Activated CD4-positive, alpha-beta T cell treated with anti-CD3 and anti-CD28 coated beads for 36 hours (primary cell): ENCODE data around the gene TRIM74. TPM values are rescaled to one million over a fixed set of nuclear protein-coding genes. Genes with fewer than 3 reads are reported as not detected.
"Not testable (repeated sequence)": the region's sequence is repeated elsewhere in the genome, so short reads cannot be mapped to it uniquely, and the experiment has no call there.

Experiments used
- ATAC-seq: fragments of 200-7000 bp; cut with Tn5 transposase; one replicate; pipeline ENCODE4 v1.10.0; 2021; ENCODE audit warnings: mild to moderate bottlenecking, moderate library complexity
- CTCF ChIA-PET: fragments of 350-600 bp; sonication (Branson Sonifier 250); formaldehyde crosslinking; loops from one replicate; lab custom pipeline; 2021; ENCODE audit warnings: antibody characterized with exemption; lab: Charles Lee
- POLR2A ChIA-PET: fragments of 350-600 bp; sonication (Branson Sonifier 250); formaldehyde crosslinking; loops from one replicate; lab custom pipeline; 2021; ENCODE audit warnings: antibody characterized with exemption, inconsistent platforms; lab: Charles Lee
- DNase-seq: peaks from one replicate; pipeline ENCODE4 v3.0.0-alpha.2; 2020
- H3K27ac Mint-ChIP-seq: one replicate; pipeline ENCODE4 v1.8.0; 2021; ENCODE audit warnings: mixed read lengths
- H3K27me3 Mint-ChIP-seq: one replicate; pipeline ENCODE4 v1.8.0; 2021; ENCODE audit warnings: mixed read lengths
- H3K36me3 Mint-ChIP-seq: one replicate; pipeline ENCODE4 v1.8.0; 2021; ENCODE audit warnings: low read depth, mixed read lengths
- H3K4me1 Mint-ChIP-seq: one replicate; pipeline ENCODE4 v1.8.0; 2021; ENCODE audit warnings: mixed read lengths
- H3K4me3 Mint-ChIP-seq: one replicate; pipeline ENCODE4 v1.8.0; 2021; ENCODE audit warnings: mild to moderate bottlenecking, moderate library complexity, mixed read lengths
- H3K9me3 Mint-ChIP-seq: one replicate; pipeline ENCODE4 v1.8.0; 2021; ENCODE audit warnings: low read depth, mixed read lengths
- intact Hi-C, 2 experiments: fragments of 100-400 bp; cut with DNase I in 1 of 2; cut with micrococcal nuclease in 1 of 2; formaldehyde crosslinking; loops; one replicate each; pipeline versions ENCODE4 v1.14.2 to v1.15.1; 2022 to 2024; cut with DNase I, micrococcal nuclease
- total RNA-seq, 2 experiments: library from RNA; stranded (reverse); gene quantifications; one replicate each; pipeline ENCODE4 v1.2.3, GENCODE V29; 2021

Gene TRIM74
- total RNA-seq, 2 experiments from 2014 or later, result 0.40 to 0.66 TPM

DNA sequence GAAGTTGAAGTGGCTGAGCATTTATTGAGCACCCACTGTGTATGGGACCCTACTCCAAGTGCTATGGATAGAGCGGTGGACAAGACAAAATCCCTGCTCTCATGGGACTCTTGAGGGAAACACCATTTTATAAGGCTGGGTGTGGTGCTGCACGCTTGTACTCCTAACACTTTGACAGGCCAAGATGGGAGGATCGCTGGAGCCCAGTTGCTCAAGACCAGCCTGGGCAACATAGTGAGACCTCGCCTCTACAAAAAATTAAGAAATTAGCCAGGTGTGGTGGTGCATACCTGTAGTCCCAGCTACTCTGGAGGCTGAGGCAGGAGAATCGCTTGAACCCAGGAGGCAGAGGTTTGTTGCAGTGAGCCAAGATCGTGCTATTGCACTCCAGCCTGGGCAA is 41.5 kb downstream of the TRIM74 start:
- H3K9me3 Mint-ChIP-seq, H3K27me3 Mint-ChIP-seq, DNase-seq, ATAC-seq, H3K27ac Mint-ChIP-seq, H3K4me3 Mint-ChIP-seq, POLR2A ChIA-PET: not testable (repeated sequence)
- Mint-ChIP-seq H3K4me1 (peaks cover 24% of the 10 kb centered on the region), H3K36me3 (peaks cover 58% of the 10 kb centered on the region)
- CTCF ChIA-PET, result interaction anchor here (2.0 kb wide), 1 partner anchor 13 kb away, joined by 9 read pairs; no protein-coding TSS in a partner anchor
- intact Hi-C loops, result loop anchor here in 1 of 2 experiments (5.0 kb wide), 1 partner anchor 800 kb away; no protein-coding TSS in a partner anchor

DNA sequence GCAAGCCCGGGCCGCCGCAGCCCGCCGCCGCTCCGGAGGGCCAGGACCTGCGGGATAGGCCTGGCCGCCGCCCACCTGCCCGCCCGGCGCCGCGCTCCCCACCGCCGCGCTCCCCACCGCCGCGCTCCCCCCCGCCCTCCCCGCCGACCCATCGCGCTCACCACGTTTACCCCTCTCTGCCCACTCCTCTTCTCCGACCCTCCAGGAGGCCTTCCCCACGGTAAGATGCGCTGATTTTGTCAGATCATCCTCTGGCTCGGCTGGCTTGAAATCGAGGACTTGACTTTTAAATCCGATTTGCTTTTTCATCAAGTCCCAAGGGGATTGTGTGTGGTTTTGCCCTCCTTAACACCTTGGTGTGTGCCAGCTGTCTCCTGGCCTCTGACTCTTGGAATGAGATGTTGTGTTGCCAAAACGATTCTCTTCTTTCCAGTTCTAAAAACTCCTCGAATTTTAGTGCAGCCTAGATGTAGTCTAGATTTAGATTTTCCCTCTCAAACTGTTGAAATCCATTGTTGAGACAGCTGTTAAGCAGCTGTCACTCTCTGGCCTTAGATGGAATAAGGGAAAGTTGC is 43.6 kb downstream of the TRIM74 start:
- Mint-ChIP-seq H3K4me3 (peak overlapping the region; percentile 88), H3K27me3 (no peaks in the 10 kb centered on the region), H3K27ac (peak overlapping the region; percentile 91), H3K9me3 (no peaks in the 10 kb centered on the region), H3K36me3 (peaks cover 53% of the 10 kb centered on the region), H3K4me1 (peaks cover 24% of the 10 kb centered on the region)
- DNase-seq, result no peak
- no peak for ATAC-seq
- CTCF ChIA-PET, result no interaction called here
- POLR2A ChIA-PET, result no interaction called here
- intact Hi-C loops, result loop anchor here in 1 of 2 experiments (1.0 to 5.0 kb wide), 4 partner anchors 47 to 802 kb away; partner anchors contain the start of genes BCL7B and TYW1B

DNA sequence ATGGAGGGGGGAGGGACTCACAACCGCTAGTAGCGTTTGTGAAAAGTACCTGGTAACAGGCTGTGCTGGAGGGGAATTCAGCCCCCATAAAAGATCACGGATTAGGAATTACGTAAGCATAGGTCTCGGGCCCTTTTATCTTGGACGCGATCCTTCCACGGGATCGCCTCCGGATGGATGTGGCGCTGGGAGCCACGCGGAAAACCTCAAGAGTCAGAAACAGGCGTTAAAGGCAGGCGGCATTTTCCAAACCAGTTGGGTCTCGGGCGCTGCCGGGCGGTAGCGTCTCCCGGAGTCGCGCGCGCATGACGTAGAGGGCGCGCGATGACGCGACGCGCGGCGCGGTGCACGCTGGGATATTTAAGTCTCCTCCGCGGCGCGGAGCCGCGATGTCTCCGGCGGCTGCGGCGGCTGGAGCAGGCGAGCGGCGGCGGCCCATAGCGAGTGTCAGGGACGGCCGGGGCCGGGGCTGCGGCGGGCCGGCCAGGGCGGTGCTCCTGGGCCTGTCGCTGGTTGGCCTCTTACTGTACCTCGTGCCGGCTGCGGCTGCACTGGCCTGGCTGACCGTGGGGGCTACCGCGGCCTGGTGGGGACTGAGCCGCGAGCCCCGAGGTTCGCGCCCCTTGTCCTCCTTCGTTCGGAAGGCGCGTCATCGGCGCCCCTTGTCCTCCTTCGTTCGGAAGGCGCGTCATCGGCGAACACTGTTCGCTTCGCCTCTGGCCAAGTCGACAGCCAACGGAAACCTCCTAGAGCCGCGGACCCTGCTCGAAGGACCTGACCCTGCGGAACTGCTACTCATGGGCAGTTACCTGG is 44.3 kb downstream of the TRIM74 start, which contains the start of gene POM121:
Gene POM121 (plus strand): TSS at position 363 of the 813 bp plus-strand sequence. CDS start 27 bp downstream, at position 390.
- H3K4me1 Mint-ChIP-seq, result peaks cover 24% of the 10 kb centered on the region

DNA sequence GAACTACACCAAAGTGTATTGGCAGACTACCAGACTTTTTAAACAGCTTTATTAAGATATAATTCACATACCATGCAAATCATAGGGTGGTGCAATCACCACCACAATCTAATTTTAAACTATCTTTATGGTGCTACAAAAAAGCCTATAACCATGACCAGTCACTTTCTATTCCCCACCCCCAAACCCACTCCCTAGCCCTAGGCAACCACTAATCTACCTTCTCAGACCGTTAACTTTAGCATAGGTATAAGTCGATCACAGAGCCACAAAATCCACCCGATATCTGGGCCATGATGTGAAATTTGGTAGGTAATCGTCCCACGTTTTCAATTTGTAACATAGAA is 44.9 kb downstream of the TRIM74 start:
- Mint-ChIP-seq H3K27ac (peak overlapping the region; percentile 97), H3K27me3 (no peaks in the 10 kb centered on the region), H3K9me3 (no peaks in the 10 kb centered on the region), H3K4me3 (peak overlapping the region; percentile 88), H3K36me3 (peaks cover 56% of the 10 kb centered on the region), H3K4me1 (peaks cover 24% of the 10 kb centered on the region)
- intact Hi-C loops, result loop anchor here in 1 of 2 experiments (2.0 kb wide), 2 partner anchors 46 to 632 kb away; partner anchors contain the start of gene BCL7B
- ATAC-seq (peak; percentile 38), DNase-seq (no peak)
- POLR2A ChIA-PET, result no interaction called here
- CTCF ChIA-PET, result no interaction called here

More for the DNA sequence above, 44.3 kb downstream of the TRIM74 start, which contains the start of gene POM121:
- peak within 1 kb of the TSS; percentile 97 for H3K27ac Mint-ChIP-seq
- intact Hi-C loops, result loop anchor here in 1 of 2 experiments (1.0 to 5.0 kb wide), 4 partner anchors 46 to 802 kb away; partner anchors contain the start of genes BCL7B and TYW1B
- ChIA-PET POLR2A (no interaction called here), CTCF (no interaction called here)
- ATAC-seq, result peak; percentile 87
- no peaks in the 10 kb centered on the region for H3K27me3 Mint-ChIP-seq
- DNase-seq, result peak; percentile 90
- H3K9me3 Mint-ChIP-seq, result no peaks in the 10 kb centered on the region
- peaks cover 53% of the 10 kb centered on the region for H3K36me3 Mint-ChIP-seq
- H3K4me3 Mint-ChIP-seq, result peak within 1 kb of the TSS; percentile 88

DNA sequence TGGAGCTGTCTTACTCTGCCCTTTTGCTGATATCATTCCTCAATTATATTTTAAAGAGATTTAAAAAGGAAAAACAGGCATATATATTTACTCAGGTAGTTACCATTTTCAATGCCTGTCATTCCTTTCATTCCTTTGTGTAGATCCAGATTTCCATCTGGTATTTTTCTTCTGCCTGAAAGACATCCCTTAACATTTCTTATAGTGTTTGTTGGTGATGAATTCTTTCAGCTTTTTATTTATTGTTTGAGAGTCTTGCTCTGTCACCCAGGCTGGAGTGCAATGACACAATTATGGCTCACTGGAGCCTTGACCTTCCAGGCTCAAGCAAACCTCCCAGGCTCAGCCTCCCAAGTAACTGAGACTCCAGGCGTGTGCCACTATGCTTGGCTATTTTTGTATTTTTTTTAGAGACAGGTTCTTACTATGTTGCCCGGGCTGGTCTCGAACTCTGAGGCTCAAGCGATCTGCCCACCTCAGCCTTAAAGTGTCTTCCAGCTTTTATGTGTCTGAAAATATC is 50.0 kb downstream of the TRIM74 start:
- no peaks in the 10 kb centered on the region for H3K9me3 Mint-ChIP-seq
- no peaks in the 10 kb centered on the region for H3K27me3 Mint-ChIP-seq
- intact Hi-C loops, result loop anchor here in 1 of 2 experiments (5.0 kb wide), 1 partner anchor 92 kb away; the partner anchor contains the start of gene TYW1B
- H3K4me1 Mint-ChIP-seq, result peaks cover 19% of the 10 kb centered on the region
- no peak overlapping the region for H3K27ac Mint-ChIP-seq
- ATAC-seq (no peak), DNase-seq (no peak)
- ChIA-PET CTCF (no interaction called here), POLR2A (no interaction called here)
- peaks cover 39% of the 10 kb centered on the region for H3K36me3 Mint-ChIP-seq
- no peak overlapping the region for H3K4me3 Mint-ChIP-seq

DNA sequence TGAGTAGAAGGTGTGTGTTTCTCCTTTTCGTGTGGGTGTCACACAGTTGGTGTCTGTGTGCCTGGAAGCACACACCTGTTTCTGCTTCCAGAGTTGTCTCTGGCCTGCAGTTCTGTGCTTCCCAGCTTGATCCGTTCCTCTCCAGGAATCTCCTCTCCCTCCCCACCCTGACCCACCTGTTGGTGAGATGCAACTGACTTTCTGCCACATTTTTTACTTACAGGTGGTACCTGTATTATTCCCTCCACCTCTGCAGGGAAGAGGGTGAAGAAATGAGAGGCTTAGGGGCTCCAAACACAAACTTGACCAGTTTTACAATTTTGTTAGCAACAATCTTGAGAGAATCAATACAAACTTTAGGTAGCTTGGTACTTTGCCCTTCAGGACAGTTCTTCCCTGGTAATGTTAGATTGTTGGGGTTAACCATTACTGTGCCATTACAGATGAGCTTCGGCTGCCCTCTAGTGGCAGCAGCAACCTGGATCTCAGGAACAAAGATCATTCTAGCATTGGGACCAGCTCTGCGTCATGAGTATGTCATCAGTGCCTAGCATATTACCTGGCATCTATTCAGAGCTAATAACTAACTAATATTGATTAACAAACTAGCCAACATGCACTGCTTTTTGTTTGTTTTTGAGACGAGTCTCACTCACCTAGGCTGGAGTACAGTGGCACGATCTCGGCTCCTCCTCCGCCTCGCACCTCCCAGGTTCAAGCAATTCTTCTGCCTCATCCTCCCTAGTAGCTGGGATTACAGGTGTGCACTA is 54.3 kb downstream of the TRIM74 start:
- Mint-ChIP-seq H3K36me3 (peaks cover 51% of the 10 kb centered on the region), H3K4me1 (peaks cover 35% of the 10 kb centered on the region), H3K27ac (peak overlapping the region; percentile 37)
- DNase-seq (peak; percentile 77), ATAC-seq (peak; percentile 86)
- CTCF ChIA-PET, result interaction anchor here (0.7 to 2.6 kb wide), 8 partner anchors 10 to 95 kb away, joined by 4 to 9 read pairs (median 4); no protein-coding TSS in a partner anchor
- intact Hi-C loops, result loop anchor here in 1 of 2 experiments (5.0 kb wide), 1 partner anchor 88 kb away; the partner anchor contains the start of gene TYW1B
- POLR2A ChIA-PET, H3K27me3 Mint-ChIP-seq, H3K9me3 Mint-ChIP-seq, H3K4me3 Mint-ChIP-seq: not testable (repeated sequence)

DNA sequence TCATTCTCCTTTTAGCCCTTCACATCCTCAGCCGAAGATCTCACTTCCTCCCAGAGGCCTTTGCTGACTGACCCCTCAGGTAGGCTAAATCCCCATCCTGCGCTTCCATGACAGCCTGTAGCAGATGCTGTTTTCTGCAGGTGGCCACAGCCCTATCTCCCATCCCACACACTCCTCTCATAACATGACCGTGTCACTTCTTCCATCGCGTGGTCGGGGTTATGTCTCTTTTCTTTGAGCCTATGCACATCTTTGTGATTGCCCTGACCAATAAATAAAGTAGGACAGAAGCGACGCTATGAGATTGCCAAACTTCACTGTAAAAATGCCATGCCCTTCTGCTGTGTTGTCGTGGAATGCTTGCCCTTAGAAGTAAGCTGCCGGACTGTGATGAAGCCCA is 55.5 kb downstream of the TRIM74 start:
- H3K4me3 Mint-ChIP-seq, H3K27me3 Mint-ChIP-seq, H3K9me3 Mint-ChIP-seq, DNase-seq, ATAC-seq, POLR2A ChIA-PET, intact Hi-C loops: not testable (repeated sequence)
- Mint-ChIP-seq H3K4me1 (peaks cover 38% of the 10 kb centered on the region), H3K27ac (peak overlapping the region; percentile 78), H3K36me3 (peaks cover 46% of the 10 kb centered on the region)
- CTCF ChIA-PET, result interaction anchor here (2.6 kb wide), 1 partner anchor 13 kb away, joined by 9 read pairs; no protein-coding TSS in a partner anchor

DNA sequence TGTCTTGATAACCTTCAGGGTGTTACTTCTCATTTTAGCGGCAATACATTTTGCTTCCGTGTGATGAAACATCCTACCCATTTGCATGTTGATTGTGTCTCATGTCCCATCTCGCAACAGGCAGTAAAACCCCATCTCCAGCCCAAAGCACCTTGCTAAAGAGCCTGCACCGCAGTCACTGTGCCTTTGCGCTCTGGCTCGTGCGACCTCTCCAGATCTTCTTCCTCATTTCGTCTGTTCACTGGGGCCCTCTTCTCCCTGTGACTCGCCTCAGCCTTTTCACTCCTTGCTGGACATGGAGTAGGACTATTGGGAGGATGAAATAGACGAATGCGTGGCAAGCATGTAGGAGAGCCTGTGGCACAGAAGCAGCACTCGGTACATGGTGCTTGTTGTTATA is 57.9 kb downstream of the TRIM74 start:
- H3K4me3 Mint-ChIP-seq, ATAC-seq, POLR2A ChIA-PET, H3K27me3 Mint-ChIP-seq, intact Hi-C loops, H3K9me3 Mint-ChIP-seq, H3K27ac Mint-ChIP-seq, DNase-seq, CTCF ChIA-PET: not testable (repeated sequence)
- peaks cover 50% of the 10 kb centered on the region for H3K36me3 Mint-ChIP-seq
- peaks cover 35% of the 10 kb centered on the region for H3K4me1 Mint-ChIP-seq

Other genes starting within 250 kb of the TRIM74 start
- 1 to 10 TPM; 3.5 to 3.9 TPM for gene TYW1B, start 141.3 kb downstream of the TRIM74 start, total RNA-seq
- gene POM121, start 44.4 kb downstream of the TRIM74 start, total RNA-seq, result 10 to 100 TPM; 62.2 to 67.4 TPM
- gene SPDYE8, start 60.3 kb upstream of the TRIM74 start, total RNA-seq, result not detected
- not detected for gene SPDYE11, start 88.4 kb upstream of the TRIM74 start, total RNA-seq
- not detected for gene SPDYE9, start 116.6 kb upstream of the TRIM74 start, total RNA-seq